Posterior vena cava (tissue), 2 donors: ENCODE results near the gene RFC3. TPM values are rescaled to one million over a fixed set of nuclear protein-coding genes. Genes with fewer than 3 reads are reported as not detected.
"Not testable (repeated sequence)": the region's sequence is repeated elsewhere in the genome, so short reads cannot be mapped to it uniquely, and the experiment has no call there.

Experiments
- DNase-seq: peaks from one replicate; pipeline ENCODE4 v3.0.0-alpha.2; 2020; ENCODE audit warnings: low spot score
- intact Hi-C, 2 donors: fragments of 100-400 bp; cut with DNase I; formaldehyde crosslinking; loops; one replicate each; pipeline versions ENCODE4 v1.14.1 to v1.14.2; 2022 to 2023
- total RNA-seq, 2 donors: library from RNA; stranded (reverse); fragmentation: NEBNext Ultra II Directional; extraction: Animal tissue kit (Norgen Biotek cat#: 25700); gene quantifications; one replicate each; pipeline ENCODE4 v1.2.1, GENCODE V29; 2021
- donor health status: DM: yes; HTN: yes; CAD: no.
- donor health status: DM: yes; HTN: yes; CAD: no.

Gene RFC3
- total RNA-seq, 2 donors from 2014 or later: 5.2 to 5.3 TPM

DNA sequence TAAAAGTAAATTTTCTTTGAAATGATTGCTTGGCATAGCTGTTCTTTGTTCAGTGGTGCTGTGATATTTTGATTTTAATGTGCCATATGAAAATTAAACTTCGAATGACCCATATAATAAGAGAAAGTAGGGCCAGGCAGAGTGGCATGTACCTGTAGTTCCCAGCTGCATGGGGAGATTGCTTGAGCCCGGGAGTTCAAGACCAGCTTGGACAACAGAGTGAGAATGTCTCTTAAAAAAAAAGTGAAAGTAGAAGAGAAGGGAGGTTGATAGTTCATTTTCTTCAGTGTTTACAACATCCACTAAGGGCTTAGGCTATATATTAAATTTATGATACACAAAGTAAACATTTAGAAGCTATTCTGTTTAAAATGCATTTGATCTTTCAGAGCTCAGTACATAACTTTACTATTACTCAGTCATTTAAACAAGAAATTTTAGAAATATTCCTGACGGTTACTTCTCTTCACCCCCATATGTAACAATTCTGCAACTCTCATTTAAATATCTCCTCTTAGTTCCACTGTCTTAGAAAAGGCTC, 17.2 kb upstream of the RFC3 start:
- DNase-seq: no peak
- intact Hi-C loops: no loop called here

DNA sequence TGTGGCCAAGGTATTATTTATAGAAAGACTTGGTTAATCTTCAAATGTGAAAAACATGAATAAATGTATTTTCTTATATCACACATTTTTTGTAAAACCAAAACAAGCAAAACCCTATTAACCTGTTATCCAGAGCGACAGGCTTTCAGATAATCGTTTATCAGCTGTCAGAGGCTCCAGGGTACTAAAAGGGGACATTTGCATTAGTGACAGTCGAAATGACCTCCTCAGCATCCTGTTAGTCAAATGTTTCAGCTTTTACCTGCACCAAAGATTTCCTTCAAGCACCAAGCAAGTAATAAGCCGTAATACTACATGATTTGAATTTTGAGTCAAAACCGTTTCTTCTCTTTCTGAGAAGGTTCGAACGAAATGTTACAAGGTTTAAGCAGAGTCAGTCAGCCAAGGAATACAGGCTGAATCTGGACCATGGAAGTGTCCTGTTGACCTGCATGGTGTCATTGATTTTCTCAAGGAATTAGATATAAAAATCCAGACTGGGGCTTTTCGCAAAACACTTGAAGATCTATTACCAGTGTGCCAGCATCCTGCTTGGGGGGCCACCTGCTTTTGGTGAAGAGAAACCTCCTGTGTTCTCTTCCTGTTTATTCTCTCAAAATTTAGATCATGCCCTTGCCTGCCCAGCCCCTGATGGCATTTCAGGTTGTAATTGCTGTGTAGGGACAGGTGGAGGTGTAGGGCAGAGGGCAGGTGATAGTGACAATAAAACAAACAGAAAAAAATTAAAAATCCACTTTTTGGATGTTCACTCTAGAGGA, 11.3 kb upstream of the RFC3 start:
- no peak for DNase-seq
- intact Hi-C loops: no loop called here

DNA sequence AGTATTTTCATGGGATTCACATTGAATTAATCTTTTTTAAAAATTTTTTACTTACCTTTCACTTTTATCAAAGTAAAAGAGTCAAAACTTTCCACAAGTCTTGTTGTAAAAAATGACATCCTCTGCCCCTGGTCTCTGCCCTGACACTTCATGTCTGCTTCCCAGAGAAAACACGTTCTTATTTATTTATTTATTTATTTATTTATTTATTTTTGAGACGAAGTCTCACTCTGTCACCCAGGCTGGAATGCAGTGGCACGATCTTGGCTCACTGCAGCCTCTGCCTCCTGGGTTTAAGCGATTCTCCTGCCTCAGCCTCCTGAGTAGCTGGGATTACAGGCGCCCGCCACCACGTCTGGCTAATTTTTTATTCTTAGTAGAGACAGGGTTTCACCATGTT, 5.1 kb upstream of the RFC3 start:
- DNase-seq, intact Hi-C loops: not testable (repeated sequence)

DNA sequence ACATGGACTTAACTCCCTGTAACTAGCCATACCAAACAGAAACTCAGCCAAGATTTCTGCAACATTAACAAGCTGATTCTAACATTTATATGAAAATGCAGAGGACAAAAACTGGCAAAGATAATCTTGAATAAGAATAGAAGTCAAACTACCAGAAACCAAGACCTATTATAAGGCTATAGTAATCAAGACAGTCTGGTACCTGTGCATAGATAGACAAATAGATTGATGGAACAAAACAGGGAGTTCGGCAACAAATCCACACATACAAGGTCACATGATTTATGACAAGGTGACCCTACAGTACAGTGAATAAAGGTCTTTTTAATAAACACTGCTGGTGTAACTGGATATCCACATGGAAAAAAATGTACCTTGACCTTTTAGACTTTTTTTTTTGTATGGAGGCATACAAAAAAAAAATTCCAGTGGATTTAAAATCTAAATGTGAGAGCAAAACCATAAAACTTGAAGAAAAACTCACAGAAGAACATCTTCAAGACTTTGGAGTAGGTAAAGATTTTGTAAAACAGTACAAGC, 2.9 kb upstream of the RFC3 start:
- DNase-seq: no peak
- intact Hi-C loops: no loop called here

DNA sequence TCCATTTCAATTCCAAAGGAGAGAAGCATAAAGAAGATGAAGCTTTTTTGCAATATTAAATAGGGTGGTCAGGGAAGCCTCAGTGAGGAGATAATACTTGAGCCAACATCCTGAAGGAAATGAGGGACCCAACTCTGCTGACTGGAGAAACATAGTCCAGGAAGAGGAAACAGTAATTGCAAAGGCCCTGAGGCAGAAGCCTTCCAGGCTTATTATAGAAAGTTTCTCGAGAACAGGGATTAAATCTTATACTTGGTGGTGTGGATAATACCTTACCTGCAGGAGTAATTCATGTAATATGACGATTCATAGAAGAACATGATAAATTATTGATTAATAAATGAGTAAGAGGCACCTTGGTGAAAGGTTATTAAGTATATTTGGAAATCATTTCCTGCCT, 1.0 kb upstream of the RFC3 start:
- intact Hi-C loops: no loop called here
- DNase-seq: no peak

DNA sequence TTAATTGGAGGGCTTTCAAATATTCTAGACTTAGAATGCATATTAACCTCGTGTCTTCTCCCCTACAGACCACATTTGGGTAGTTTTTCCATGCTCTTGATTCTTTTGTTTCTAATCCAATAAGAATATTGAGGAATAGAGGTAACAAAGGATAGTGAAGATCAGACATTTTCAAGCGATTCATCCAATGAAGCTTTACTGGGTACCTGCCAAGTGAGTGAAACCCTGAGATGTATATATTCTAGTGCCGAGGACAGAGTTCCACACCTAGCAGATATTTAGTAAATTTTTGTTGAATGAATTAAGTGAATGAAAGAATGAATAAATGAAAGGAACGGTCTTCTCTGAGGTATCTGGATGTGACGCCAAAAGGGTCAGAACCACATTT, 442 bp upstream of the RFC3 start:
- DNase-seq: no peak
- intact Hi-C loops: no loop called here

DNA sequence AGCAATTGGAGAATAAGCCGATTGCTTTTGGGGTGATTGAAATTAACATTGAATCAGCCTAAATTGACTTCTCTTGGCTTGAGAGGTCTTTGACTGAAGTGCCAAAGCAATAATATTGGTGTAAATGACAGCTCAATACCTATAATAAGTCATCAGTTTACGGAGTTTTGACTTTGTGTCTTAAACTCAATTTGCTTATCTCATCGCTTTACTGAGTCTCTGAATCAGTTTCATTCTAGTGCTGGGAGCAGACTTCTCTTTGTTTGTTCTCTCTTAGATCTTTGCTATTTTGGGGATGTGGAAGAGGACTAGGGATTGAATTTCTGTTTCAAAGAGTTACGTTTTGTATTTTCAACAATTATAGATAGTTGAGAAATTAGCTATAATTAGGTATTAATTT, 7.1 kb downstream of the RFC3 start:
- DNase-seq: no peak
- intact Hi-C loops: loop anchor here in 1 of 2 donors (2.0 kb wide), 1 partner anchor 32 kb away; no protein-coding TSS in a partner anchor

DNA sequence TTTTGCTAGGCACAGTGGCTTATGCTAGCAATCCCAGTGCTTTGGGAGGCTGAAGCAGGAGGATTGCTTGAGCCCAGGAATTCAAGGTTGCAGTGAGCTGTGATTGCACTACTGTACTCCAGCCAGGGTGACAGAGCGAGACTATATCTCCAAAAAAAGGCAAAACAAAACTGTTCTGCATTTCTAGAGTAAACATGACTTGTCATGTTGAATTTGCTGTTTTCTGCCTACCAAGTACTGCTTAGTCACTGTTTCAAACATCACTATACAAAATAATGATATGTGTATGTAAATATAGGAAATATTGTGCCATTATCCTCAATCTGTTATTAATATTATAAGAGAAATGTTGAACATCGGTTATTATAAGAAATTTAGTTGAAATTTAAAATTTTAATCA, 9.2 kb downstream of the RFC3 start:
- intact Hi-C loops: no loop called here
- DNase-seq: no peak

DNA sequence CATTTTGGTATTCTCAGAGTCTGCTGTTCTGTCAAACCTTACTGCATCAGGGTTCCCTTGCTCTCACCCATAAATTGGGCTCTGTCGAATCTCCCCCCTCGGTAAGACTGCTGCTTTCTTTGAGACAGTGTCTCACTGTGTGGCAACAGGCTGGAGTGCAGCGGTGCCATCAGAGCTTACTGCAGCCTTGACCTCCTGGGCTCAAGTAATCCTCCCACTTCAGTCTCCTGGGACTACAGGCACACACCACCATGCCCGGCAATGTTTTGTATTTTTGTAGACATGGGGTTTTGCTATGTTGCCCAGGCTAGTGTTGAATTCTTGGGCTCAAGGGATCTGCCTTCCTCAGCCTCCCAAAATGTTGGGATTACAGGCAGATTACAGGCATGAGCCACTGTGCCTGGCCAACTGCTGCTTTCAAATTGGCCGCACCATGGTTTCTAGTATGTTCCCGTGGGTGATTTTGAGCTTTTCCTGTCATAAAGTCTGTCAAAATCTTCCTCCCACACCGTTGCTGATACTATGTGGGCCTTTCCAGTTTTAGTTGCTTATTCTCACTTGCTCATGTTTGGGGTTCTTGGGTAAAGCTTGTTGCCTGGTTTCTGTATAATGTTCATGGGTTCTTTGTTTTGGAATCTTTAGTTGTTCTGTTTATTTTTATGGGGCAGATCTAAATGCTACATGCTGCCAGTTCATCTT, 10.6 kb downstream of the RFC3 start:
- no peak for DNase-seq
- intact Hi-C loops: no loop called here

DNA sequence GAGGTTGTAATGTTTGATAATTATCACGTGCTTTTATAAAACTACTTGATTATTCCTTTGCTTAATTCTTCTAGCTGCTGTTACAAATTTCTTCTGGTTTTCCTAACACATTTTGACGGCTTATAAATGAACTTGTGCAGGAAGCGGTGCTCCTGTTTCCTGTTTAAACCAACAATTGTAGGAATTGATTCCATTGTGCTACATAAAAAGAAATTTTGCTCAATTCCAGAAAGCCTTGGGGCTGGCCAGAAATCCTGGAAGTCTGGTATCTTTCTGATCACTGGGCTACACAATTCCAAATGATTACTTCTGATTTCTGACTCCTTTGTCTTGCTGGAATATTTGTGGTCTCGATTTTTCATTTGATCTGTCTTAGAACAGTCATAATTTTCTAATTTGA, 14.9 kb downstream of the RFC3 start:
- intact Hi-C loops: no loop called here
- no peak for DNase-seq

DNA sequence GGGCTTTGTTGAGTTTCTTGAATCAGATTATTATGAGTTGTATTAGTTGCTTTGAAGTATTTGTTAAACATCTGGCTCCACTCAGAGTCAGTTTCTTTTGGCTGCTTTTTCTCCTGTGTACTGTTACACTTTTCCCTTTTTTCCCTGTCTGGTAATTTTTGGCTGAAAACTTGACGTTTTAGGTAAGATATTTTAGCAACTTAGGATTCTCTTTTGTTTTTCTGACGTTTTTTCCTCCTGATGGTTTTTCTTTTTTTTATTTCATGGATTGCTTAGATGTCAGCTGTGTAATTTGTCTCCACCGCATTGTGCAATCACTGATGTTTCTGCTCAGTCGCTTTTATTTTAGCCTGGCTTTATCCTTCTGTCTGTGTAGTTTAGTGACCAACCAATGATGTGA, 20.7 kb downstream of the RFC3 start:
- intact Hi-C loops: no loop called here
- DNase-seq: no peak

DNA sequence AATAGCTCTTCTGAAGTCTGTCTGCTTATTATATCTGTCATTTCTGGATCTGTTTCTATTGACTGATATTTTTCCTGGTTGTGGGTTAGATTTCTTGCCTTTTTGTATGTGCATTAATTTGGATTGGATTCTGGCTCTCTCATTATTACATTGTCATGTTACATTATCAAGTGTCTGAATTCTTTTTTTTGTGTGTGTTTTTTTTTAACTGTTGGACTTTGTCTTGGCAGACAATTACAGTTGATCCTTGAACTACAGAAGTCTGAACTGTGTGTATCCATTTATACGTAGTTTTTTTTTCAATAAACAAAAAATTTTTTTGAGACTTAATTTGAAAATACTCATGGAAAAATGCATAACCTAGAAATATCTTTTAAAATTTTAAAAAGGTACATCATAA, 22.5 kb downstream of the RFC3 start:
- intact Hi-C loops: no loop called here
- no peak for DNase-seq

DNA sequence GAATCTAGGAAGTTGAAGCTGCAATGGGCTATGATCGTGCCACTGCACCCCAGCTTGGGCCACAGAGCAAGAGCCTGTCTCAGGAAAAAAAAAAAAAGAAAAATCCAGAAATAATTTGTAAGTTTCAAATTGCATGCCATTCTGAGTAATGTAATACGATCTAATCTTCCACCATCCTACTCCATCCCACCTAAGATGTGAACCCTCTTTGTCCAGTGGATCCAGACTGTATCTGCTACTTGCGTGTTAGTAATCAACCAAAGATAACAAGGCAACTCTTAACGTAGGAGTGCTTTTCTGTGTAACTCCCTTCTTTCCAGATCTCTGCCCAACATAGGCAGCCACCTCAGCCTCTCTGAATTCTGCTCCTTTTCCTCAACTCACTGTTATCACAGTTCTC, 24.3 kb downstream of the RFC3 start:
- DNase-seq: no peak
- intact Hi-C loops: no loop called here

DNA sequence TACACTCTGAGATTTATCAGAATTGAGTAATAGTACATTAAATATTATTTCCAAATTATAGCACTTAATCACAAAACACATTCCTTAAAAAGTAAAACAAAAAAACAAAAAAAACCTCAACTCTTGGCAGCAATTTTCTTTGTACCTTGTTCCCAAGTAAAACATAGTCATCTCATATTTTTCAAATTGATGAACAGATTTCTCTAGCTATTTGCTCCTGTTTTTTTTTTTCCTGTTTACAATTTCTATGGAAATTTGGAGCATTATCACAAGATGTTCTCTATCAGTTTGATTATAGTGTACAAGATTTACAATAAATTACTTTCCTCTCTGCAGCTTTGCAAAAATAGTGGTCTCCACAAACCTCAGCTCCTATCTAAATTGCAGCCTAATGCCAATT, 25.0 kb downstream of the RFC3 start:
- intact Hi-C loops: no loop called here
- DNase-seq: no peak

DNA sequence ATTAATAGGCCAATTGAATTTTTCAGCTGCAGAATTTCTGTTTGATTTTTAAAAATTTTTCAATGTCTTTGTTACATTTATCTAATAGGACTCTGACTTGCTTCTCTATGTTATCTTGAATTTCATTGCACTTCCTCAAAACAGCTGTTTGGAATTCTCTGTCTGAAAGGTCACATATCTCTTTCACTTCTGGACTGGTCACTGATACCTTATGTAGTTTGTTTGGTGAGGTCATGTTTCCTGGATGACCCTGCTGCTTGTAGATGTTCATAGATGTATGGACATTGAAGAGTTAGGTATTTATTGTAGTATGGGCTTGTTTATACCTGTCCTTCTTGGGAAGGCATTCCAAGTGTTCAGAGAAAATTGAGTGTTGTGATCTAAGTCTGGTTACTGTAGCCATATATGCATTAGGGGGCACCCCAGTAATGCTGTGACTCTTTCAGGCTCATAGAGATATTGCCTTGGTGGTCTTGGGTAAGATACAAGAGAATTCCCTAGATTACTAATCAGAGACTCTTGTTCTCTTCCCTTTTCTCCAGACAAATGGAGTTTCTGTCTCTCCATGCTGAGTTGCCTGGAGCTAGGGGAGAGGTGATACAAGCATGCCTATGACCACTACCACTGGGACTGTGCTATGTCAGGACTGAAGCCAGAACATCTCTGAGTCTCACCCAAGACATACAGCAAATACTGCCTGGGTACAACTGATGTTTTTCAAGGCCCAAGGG, 27.8 kb downstream of the RFC3 start:
- intact Hi-C loops: no loop called here

DNA sequence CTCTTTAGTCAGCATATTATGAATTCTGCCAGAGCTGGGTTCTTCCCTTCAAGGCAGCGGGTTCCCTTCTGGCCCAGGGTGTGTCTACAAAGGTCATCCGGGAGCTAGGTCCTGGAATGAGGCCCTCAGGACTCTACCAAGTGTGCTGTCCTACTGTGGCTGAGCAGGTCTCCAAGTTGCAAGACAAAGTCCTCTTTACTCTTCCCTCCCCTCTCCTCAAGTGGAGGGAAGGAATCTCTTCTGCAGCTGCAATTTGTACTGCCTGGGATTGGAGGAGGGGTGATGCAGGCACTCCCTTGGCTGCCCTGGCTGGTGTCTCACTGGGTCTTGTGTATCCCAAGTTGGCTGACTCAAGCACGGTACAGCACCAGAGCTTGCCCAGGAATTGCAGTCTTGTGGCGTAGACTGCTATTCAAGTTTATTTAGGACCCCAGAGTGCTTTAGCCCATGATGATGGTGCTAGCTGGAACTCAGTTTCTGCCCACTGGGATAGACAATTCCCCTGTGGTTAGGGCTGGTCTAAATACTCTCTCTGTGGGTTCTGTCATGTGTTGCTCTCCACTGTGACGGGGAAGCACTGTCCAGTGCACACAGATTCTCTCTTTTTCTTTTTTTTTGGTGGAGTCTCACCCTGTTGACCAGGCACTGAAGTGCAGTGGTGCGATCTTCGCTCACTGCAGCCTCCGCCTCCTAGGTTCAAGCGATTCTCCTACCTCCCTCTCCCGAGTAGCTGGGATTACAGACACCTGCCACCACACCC, 28.5 kb downstream of the RFC3 start:
- DNase-seq: no peak
- intact Hi-C loops: no loop called here

More for the DNA sequence above, 27.8 kb downstream of the RFC3 start:
- no peak for DNase-seq

DNA sequence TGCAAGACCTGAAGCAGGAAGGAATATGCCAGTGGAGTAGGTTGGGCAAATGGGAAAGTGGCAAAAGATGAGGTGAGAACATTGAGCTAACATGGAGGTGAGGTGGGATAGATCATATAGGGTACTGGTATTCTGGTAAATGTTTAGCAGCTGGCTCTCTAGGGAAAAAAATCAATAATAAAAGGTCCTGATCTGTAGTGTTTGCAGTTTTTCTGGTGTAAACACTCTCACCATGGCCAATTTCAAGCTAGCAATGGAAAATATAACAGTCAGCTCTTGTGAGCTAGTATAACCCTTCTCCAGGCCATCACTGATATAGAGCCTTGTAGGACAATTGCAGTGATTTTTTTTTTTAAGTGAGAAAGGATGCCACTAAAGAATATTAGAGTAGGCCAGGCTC, 31.3 kb downstream of the RFC3 start:
- intact Hi-C loops: no loop called here
- no peak for DNase-seq

DNA sequence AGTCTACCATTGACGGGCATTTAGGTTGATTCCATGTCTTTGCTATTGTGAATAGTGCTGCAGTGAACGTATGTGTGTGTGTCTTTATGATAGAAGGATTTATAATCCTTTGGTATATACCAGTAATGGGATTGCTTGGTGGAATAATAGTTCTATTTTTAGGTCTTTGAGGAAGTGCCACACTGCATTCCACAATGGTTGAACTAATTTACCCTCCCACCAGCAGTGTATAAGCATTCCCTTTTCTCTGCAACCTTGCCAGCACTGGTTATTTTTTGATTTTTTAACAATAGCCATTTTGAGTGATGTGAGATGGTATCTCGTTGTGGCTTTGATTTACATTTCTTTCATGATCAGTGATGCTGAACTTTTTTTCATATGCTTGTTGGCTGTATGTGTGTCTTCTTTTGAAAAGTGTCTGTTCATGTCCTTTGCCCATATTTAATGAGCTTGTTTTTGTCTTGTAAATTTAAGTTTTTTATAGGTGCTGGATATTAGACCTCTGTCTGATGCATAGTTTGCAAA, 37.5 kb downstream of the RFC3 start:
- intact Hi-C loops: no loop called here
- no peak for DNase-seq

DNA sequence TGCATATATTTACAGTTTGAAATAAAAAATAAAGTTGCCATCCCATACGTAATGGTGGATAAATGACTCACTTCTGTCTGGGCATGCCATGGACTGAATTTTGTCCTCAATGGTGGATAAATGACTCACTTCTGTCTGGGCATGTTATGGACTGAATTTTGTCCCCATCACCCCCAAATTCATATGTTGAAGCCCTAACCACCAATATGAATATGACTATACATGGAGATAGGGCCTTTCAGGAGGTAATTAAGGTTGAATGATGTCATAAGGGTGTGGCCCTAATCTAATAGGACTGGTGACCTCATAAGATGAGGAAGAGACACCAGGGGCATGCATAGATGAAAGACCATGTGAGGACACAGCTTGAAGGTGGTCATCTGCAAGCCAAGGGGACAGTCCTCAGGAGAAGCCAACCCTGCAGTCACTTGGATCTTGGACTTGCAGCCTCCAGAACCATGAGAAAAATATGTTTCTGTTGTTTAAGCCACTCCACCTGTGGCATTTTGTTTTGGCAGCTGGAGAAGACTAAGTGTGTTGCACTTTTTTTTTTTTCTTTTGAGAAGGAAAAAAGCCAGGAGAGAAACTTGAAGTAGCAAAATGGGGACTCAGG, 41.8 kb downstream of the RFC3 start:
- intact Hi-C loops: no loop called here
- DNase-seq: no peak
